HUES64 (cell line): ENCODE data around the gene RAB3IL1.

Source experiments
- H3K27ac ChIP-seq: 2 replicates; pipeline ENCODE4 v1.7.0; 2013; ENCODE audit warnings: low read depth, low read length, inconsistent platforms
- H3K27me3 ChIP-seq: 2 replicates; pipeline ENCODE4 v1.6.1; 2013; ENCODE audit warnings: mild to moderate bottlenecking, low read length; ENCODE audit not compliant: insufficient read depth
- H3K36me3 ChIP-seq: 2 replicates; pipeline ENCODE4 v1.6.1; 2013; ENCODE audit warnings: mild to moderate bottlenecking, low read length; ENCODE audit not compliant: insufficient read depth
- H3K4me1 ChIP-seq: 2 replicates; pipeline ENCODE4 v1.6.1; 2013; ENCODE audit warnings: mild to moderate bottlenecking, low read length, moderate library complexity; ENCODE audit not compliant: insufficient read depth
- H3K4me3 ChIP-seq: 2 replicates; pipeline ENCODE4 v1.5.1; 2013; ENCODE audit warnings: mild to moderate bottlenecking, low read length, moderate library complexity
- H3K9ac ChIP-seq: 2 replicates; pipeline ENCODE4 v1.6.1; 2013; ENCODE audit warnings: mild to moderate bottlenecking, low read depth, low read length
- H3K9me3 ChIP-seq: 2 replicates; pipeline ENCODE4 v1.6.1; 2013; ENCODE audit warnings: low read depth, low read length; ENCODE audit not compliant: insufficient read depth
- WGBS: fragments of 150-250, 120-280 bp; methylation state at CpG from one replicate; pipeline ENCODE4 v1.1.7; 2013; ENCODE audit warnings: missing lambda C conversion rate; 5-methylcytosine and 5-hydroxymethylcytosine counted together

The RAB3IL1 gene

DNA sequence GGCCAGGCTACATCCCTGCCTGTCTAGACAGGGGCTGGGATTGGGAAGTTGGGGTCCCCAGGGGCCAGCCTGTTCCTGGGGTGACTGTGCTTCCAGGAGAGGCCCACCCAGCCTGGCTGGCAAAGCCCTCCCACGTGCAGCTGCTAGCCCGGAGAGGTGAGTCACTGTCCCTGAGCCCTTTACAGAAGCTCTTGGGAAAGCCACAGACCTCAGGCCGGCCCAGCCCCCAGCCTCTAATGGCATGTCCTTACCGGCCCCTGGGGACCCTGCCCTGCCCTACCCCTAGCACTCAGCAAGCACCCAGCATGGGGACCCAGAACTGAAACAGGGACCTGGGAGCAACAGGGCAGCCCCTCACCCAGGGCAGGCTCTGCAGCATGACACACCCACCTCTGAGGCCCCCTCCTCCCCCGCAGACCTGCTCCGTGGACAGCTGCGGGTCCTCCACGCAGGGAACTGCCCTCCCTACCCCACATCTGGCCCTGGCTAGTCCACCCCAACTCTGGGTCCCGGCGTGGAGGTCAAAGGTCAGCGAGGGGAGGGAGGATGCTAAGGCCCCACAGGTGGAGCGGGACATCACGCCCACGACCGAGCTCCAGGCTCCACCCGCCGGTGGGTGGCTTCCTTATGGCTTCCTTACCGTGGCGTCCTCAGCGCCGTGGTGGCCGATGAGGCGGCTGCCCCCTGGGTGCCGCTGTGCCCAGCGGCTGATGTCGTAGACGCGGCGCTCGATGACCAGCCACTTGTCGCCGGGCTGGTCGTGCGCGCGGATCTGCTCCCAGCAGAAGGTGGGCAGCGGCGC, 26.6 kb downstream of the RAB3IL1 start:
- no peaks in the 10 kb centered on the region for H3K9me3 ChIP-seq
- peaks cover 3% of the 10 kb centered on the region for H3K27me3 ChIP-seq
- H3K4me3 ChIP-seq: peak overlapping the region; percentile 69
- H3K36me3 ChIP-seq: no peaks in the 10 kb centered on the region
- 3% methylated on average over 38 of the region's 38 CpGs for WGBS
- H3K9ac ChIP-seq: peak overlapping the region; percentile 65
- H3K27ac ChIP-seq: no peak overlapping the region; the same call in 1 of the 2 replicates
- H3K4me1 ChIP-seq: peaks cover 6% of the 10 kb centered on the region; the same call in 1 of the 2 replicates

GRCh38 chr11:61889831-61890230, 27.5 kb downstream of the RAB3IL1 start:
- H3K27ac ChIP-seq: no peak overlapping the region

DNA sequence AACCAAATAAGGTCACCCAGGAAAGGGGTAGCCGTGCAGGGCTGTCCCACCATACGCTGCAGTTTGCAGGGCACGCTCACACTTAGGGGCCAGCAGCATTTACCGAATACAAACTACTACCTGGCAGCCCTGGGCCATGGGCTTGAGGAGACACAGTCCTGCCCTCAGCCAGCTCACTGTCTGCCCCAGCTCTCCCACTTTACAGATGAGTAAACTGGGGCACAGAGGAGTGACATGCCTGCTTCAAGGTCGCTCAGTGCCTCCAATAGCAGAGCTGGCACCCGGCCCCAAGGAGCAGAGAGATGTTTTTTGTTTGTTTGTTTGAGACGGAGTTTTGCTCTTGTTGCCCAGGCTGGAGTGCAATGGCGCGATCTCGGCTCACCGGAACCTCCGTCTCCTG, 28.8 kb downstream of the RAB3IL1 start:
- no peak overlapping the region for H3K4me3 ChIP-seq
- H3K4me1 ChIP-seq: peaks cover 10% of the 10 kb centered on the region; the same call in 1 of the 2 replicates
- H3K27me3 ChIP-seq: peaks cover 3% of the 10 kb centered on the region
- no peak overlapping the region for H3K27ac ChIP-seq
- H3K36me3 ChIP-seq: no peaks in the 10 kb centered on the region
- 93% methylated on average over 12 of the region's 12 CpGs for WGBS
- H3K9me3 ChIP-seq: no peaks in the 10 kb centered on the region
- H3K9ac ChIP-seq: no peak overlapping the region

More at GRCh38 chr11:61889831-61890230, 27.5 kb downstream of the RAB3IL1 start:
- 91% methylated on average over 10 of the region's 10 CpGs for WGBS
- Histone ChIP-seq H3K4me3 (no peak overlapping the region), H3K36me3 (no peaks in the 10 kb centered on the region), H3K4me1 (peaks cover 10% of the 10 kb centered on the region; the same call in 1 of the 2 replicates), H3K9ac (no peak overlapping the region), H3K9me3 (no peaks in the 10 kb centered on the region), H3K27me3 (peaks cover 3% of the 10 kb centered on the region)

- Histone ChIP-seq H3K27ac (no peak overlapping the region), H3K27me3 (peaks cover 3% of the 10 kb centered on the region), H3K9me3 (no peaks in the 10 kb centered on the region), H3K4me1 (peaks cover 10% of the 10 kb centered on the region; the same call in 1 of the 2 replicates), H3K36me3 (no peaks in the 10 kb centered on the region), H3K4me3 (no peak overlapping the region), H3K9ac (no peak overlapping the region)
- 93% methylated on average over 7 of the region's 7 CpGs for WGBS
Measured at GRCh38 chr11:61887839-61888494, 29.4 kb downstream of the RAB3IL1 start.

GRCh38 chr11:61886643-61887042, 30.7 kb downstream of the RAB3IL1 start:
- 96% methylated on average over 3 of the region's 3 CpGs for WGBS
- Histone ChIP-seq H3K36me3 (no peaks in the 10 kb centered on the region), H3K4me1 (peaks cover 12% of the 10 kb centered on the region; the same call in 1 of the 2 replicates), H3K9ac (no peak overlapping the region), H3K27me3 (no peaks in the 10 kb centered on the region; the same call in 1 of the 2 replicates), H3K9me3 (no peaks in the 10 kb centered on the region), H3K4me3 (no peak overlapping the region), H3K27ac (no peak overlapping the region)

DNA sequence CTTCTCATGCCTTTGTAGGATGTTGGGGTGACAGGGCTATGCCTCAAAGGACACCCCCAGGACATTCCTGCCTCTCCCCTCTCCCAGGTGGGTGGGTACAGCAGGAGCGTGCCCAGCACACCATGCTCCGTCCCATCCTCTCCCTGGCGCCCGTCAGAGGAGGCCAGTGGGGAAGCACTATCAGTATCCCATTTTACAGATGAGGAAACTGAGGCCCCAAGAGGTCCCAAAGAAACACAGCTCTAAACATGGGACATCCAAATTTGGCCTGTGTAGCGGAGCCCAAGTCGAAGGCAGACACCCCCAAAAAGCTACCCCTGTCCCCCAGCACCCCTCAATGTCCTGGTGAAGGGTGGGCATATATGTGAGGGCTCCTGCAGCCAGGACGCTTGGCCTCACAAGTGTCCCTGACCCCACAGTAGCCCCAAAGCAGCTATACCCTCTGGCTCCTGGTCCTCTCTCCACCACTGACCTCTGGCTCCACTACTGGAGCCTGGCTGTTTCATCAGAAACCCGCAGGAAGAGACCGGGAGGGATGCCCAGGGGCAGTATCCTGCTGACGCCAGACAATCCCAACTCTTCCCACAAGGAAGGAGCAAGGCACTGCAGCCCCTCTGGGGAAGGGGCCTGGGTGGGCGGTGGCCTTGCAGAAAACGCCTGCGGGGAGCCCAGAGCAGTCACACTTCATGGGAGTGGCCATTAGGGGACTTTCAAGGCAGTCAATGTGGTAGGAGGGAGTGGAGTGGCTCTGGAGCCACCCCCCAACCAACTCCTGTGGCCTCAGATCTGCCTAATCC, 31.4 kb downstream of the RAB3IL1 start:
- Histone ChIP-seq H3K36me3 (no peaks in the 10 kb centered on the region), H3K9ac (no peak overlapping the region), H3K27ac (no peak overlapping the region), H3K9me3 (no peaks in the 10 kb centered on the region), H3K4me3 (no peak overlapping the region), H3K4me1 (peaks cover 18% of the 10 kb centered on the region; the same call in 1 of the 2 replicates), H3K27me3 (no peaks in the 10 kb centered on the region; the same call in 1 of the 2 replicates)
- WGBS: 88% methylated on average over 13 of the region's 13 CpGs

- Histone ChIP-seq H3K4me1 (peaks cover 20% of the 10 kb centered on the region; the same call in 1 of the 2 replicates), H3K9me3 (no peaks in the 10 kb centered on the region), H3K27ac (no peak overlapping the region), H3K36me3 (no peaks in the 10 kb centered on the region), H3K4me3 (no peak overlapping the region), H3K27me3 (no peaks in the 10 kb centered on the region), H3K9ac (no peak overlapping the region)
- WGBS: 83% methylated on average over 7 of the region's 7 CpGs
Measured at GRCh38 chr11:61885166-61885778, 32.1 kb downstream of the RAB3IL1 start.

GRCh38 chr11:61883947-61884346, 33.4 kb downstream of the RAB3IL1 start:
- peaks cover 25% of the 10 kb centered on the region; the same call in 1 of the 2 replicates for H3K4me1 ChIP-seq
- no peaks in the 10 kb centered on the region for H3K27me3 ChIP-seq
- no peaks in the 10 kb centered on the region for H3K9me3 ChIP-seq
- H3K4me3 ChIP-seq: no peak overlapping the region
- H3K27ac ChIP-seq: no peak overlapping the region
- WGBS: 89% methylated on average over 5 of the region's 5 CpGs
- H3K9ac ChIP-seq: no peak overlapping the region
- no peaks in the 10 kb centered on the region for H3K36me3 ChIP-seq

GRCh38 chr11:61883327-61883726, 34.0 kb downstream of the RAB3IL1 start:
- Histone ChIP-seq H3K36me3 (no peaks in the 10 kb centered on the region), H3K4me1 (peaks cover 25% of the 10 kb centered on the region; the same call in 1 of the 2 replicates), H3K27me3 (no peaks in the 10 kb centered on the region), H3K4me3 (no peak overlapping the region), H3K9ac (no peak overlapping the region), H3K27ac (no peak overlapping the region), H3K9me3 (no peaks in the 10 kb centered on the region)
- 93% methylated on average over 10 of the region's 10 CpGs for WGBS

GRCh38 chr11:61882879-61883278, 34.5 kb downstream of the RAB3IL1 start:
- no peak overlapping the region for H3K9ac ChIP-seq
- no peak overlapping the region for H3K27ac ChIP-seq
- H3K4me1 ChIP-seq: peaks cover 25% of the 10 kb centered on the region; the same call in 1 of the 2 replicates
- H3K9me3 ChIP-seq: no peaks in the 10 kb centered on the region
- 81% methylated on average over 5 of the region's 6 CpGs for WGBS
- H3K27me3 ChIP-seq: no peaks in the 10 kb centered on the region
- no peaks in the 10 kb centered on the region for H3K36me3 ChIP-seq
- no peak overlapping the region for H3K4me3 ChIP-seq
